Activated CD4-positive, alpha-beta T cell treated with anti-CD3 and anti-CD28 coated beads, Interleukin-2, Interleukin-6, amounts not matched to agents 100 ng/mL and 50 ng/mL, durations not matched to agents 16 hours and 8 hours (primary cell): ENCODE results near the gene TPD52L1.

Experiments used
- DNase-seq: peaks from one replicate; pipeline ENCODE4 v3.0.0-alpha.2; 2020

TPD52L1 gene

DNA sequence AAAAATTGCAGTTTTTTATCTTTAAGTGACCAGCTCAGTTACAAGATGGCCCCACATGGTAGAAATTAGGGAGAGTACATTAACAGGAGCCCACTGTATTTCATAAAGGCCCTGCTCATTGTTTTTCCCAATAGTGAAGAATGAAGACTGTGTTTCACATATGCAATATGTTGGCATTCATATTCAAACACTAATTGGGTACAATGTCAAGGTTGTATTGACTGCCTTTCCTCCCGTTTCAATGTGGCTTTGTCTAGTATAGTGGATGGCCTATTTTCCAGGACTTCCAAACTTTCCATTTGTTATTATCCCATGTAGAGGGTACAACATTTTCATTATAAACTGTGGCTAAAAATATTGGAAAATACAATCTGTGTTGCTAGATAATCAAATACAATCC lies 96.9 kb downstream of the TPD52L1 start:
- DNase-seq = no peak

DNA sequence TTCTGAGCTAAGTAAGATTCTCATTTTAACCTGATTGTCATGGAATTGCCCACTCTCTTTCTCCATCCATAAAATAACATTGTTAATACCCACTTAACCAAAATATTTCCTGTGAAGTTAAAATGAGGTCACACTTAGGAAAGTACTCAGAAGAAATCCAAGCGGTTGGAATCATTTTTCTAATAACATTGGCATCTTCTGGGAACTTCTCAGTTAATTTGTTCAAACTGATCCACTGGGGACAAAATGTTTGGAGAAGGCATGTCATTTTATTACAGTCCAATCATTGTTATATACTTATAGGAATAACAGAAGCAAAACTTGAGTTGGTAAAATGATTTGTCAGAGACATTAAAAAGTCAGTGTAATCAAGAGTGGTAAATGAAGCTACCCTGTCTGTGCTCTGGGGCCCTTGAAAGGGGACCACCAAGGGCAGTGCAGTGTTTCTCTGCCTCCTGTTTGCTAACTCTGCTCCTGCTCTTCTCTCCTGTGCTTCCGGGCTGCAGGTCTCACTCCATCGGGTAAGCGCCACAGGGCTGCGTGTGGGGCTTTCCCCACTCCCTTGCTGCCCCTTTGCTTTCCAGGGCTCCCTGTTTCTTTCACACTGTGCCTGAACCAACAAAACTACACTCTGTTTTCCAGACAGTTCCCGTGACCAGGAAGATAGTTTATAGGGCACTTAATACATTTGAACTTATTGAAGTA lies 98.1 kb downstream of the TPD52L1 start:
- DNase-seq = no peak

DNA sequence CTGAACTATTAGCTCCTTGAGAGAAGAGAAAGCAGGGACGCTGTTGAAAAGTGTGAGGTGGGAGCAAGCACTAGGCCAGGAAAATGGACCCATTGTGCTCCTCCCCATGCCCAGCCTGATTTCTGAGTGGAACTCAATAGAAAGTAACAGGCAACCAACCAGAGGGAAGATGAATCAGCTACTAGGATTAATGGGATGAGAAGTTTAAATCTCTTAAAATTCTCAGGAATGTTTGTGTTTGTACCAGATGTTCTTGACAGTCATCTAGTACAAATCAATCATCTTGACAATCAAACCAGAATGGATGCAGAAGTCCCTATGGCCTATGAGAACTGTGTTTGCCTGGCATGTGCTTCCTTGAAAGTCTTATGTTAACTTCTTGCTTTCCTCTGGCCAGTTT lies 99.3 kb downstream of the TPD52L1 start:
- DNase-seq = no peak

DNA sequence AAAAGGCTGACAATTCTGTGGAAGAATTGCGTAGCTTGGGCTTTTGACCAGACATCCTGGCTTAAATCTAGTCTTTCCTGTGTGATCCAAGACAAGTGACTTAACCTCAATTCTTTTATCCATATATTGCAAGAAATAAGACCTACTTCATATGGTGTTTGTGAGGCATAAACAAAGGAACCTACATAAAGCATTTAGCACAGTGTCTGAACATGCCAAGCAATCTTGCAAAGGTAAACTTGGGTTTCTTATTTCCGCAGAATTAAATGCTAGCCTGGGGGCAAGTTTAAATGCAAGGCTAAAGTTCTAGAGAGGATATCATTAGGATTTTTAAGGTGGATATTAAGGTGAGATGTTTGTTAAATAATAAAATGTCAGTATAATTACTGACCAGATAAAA lies 100.3 kb downstream of the TPD52L1 start:
- DNase-seq = no peak

DNA sequence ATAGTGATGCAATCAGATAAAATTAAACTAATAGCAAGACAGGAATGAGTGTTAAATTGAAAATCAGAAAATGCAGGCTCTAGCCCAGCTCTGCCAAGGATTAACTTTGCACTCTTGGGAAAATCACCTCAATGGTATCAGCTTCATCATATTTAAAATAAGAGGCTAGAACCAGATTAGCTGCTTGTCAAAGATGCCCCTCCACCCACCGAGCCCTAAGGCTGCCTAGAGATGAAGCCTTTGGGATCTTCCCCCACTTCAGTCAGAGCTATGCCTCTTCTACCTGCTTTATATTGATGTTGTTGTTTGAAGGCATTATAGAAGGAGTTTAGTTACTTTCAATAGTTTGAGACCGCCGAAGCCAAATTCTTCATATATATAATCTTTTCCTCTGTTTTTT lies 100.7 kb downstream of the TPD52L1 start:
- DNase-seq = no peak

DNA sequence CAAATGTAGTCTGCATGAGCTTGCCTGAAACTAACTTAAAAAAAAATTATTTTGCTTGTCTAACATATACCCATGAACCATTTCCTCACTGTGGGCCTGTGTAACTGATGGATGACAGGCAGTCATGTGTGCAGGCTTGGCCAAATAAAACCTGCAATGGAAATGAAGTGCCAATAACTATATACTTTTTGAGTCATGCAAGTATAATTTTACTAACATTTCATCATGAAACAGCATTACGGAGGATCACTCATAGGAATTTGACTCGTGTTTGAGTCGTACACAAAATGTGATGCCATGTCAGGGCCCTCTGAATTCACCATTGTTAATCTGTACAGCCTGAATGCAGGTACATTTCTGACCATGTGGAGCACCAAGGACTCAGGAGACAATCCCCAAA lies 101.6 kb downstream of the TPD52L1 start:
- DNase-seq = no peak

DNA sequence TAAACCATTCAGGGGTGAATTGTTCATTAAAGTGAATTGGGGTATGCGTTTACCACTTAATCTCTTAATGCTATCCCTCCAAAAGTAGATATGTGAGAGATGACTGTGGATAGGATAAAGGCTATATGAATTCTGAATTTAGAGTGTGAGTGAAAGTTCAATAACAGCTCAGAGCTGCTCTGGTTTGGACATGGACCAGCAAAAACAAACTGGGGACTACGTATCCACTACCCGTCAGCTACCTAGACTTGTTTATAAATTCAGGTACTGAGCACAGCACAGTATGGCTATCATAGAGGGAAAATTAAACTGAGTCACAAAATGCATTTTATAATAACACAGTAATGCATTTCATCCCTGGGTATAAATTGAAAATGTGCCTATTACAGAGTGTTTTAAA lies 103.8 kb downstream of the TPD52L1 start:
- no peak for DNase-seq

DNA sequence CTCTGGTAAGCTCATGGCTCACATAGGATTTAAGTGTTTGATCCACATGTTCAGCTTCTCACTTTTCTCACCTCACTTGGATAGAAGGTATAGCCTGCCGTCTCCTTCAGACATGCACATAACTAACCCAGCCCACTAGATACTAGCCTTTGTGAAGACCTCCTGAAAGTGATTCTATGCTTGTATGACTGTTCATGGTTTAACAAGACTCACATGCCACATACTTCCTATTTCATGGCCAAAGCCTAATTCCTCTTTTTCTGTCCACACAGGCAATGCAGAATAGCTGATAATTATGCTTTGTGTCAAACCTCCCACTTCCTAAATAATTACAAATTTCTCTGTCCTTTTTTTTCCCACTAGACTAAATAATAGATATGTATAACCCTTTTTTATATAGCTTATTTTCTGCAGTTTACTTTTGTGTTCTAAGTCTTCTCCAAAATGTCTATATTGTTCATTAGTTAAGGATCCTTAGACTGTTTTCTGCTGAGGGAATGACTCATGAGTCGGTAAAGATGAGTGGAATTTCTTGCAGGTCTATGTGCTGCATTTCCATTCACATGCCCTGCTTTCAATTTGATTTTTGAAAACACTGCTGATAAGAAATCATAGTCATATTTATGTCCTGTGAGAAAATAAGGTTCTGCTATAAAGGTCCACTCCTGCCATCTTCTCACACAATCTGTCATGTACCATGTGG lies 105.2 kb downstream of the TPD52L1 start:
- DNase-seq = no peak

DNA sequence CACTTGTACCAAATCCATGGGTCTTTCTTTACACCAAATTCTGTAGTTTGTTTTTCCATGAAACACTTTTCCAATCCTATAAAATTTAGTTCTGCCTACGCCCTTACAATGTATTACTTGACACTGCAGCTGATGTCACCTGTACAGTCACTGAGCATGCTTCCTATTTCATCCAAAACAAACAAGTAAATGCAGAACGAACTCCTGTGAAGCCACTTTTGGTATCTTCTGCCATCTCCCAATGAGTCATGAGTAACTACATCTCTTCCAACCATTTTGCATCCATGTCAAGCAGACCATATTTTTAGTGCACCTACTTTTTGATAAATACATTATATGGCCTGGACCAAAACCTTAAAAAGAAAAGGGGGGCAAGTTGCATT lies 105.8 kb downstream of the TPD52L1 start:
- no peak for DNase-seq

DNA sequence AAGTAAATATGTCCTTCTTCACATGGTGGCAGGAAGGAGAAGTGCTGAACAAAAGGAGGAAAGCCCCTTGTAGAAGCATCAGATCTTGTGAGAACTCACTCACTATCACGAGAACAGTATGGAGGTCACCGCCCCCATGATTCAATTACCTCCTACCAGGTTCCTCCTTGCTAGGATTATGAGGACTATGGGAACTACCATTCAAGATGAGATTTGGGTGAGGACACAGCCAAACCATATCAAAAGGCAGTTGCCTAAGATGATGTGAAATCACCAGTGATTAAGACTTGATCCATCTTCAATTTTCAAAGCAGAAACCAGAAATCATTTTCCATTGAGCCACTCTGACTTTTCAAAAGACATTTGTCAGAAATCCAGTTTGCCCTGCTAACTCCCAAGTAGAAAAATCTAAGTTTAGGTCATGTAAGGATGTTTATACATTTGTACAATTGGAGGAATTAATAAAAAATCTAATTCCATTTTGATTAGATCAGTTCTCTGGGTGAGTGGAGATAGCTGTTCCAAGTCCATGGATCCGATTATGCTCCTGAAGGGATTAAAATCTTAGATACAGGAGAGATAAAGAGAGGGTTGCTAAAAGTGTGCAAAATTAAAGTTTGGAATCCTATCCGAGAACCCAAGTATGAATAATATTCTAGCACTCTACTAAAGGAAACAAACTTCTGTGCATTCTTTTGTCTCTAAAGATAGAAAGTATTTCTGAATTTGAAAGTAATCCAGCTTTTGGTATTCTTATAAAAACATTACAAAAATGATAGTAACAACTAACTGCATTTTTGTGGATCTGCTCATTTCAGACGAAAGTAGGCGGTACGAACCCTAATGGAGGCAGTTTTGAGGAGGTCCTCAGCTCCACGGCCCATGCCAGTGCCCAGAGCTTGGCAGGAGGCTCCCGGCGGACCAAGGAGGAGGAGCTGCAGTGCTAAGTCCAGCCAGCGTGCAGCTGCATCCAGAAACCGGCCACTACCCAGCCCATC lies 108.7 kb downstream of the TPD52L1 start:
- no peak for DNase-seq

DNA sequence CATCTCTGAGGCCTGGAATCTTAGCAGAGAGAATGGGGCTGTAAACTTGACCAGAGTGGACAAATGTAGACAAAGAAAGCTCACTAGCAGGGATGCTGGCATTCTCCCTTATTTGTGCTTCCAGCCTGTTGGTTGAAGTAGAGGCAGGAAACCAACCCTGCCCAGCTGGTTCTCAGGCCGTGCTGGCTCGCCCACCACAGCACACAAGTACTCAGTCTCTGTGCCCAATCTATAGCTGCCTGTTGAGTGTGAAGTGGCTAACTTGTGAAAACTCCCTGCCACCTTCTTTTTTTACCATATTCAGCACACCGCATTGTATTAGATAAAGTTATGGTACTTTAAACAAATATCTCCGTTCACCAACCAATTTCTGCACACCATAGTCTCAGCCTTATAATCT lies 110.9 kb downstream of the TPD52L1 start:
- no peak for DNase-seq

DNA sequence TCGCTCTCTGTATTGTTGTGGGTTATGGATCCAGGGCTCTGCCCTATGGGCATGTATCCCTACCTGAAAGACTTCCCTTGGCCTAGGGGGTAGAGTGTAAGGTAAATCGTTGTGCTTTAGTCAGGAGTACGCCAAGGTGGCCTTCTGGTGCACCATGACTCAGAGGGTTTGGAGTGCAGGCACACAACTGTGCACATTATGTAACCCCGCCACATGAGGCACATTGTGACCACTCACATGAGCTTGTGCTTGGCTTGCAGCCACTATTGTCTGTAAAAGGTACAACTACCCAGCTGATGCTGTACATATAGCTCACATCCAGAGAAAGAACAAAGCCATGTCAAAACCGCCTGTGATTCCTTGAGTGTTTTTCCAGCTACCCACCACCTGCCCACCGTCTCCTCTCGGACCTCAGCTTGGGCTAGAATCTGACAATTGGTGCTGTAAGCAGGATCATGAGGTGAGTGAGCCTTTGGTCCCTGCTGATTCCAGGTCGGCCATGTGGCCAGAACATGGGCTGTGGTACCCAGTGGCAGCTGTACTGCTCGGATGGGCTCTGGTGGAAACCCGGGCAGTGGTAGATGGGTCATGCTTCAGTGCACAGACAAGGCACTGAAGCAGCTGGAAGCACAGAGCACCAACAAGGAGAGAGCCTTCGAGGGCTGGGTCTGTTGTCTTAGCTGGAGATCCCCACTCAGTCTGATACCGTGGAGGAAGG lies 114.4 kb downstream of the TPD52L1 start:
- no peak for DNase-seq

DNA sequence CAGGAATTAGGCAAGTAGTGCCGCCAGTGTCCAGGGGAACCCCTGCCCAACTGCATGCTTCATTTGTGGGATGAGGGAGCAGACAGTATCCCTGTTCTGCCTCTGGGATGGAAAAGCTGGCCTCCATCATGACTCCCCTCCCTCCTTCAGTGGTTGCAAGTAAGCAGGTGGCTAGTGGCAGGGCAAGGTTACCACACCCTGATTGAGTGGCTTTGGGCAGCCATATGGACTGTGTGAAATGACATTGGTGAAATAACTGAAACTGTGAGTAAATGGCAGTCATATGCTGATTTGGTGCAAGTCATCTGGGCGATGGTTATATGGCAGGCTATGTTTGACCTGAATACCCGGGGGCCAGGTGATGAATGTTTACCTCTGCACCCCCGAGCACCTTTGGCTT lies 115.2 kb downstream of the TPD52L1 start:
- no peak for DNase-seq

DNA sequence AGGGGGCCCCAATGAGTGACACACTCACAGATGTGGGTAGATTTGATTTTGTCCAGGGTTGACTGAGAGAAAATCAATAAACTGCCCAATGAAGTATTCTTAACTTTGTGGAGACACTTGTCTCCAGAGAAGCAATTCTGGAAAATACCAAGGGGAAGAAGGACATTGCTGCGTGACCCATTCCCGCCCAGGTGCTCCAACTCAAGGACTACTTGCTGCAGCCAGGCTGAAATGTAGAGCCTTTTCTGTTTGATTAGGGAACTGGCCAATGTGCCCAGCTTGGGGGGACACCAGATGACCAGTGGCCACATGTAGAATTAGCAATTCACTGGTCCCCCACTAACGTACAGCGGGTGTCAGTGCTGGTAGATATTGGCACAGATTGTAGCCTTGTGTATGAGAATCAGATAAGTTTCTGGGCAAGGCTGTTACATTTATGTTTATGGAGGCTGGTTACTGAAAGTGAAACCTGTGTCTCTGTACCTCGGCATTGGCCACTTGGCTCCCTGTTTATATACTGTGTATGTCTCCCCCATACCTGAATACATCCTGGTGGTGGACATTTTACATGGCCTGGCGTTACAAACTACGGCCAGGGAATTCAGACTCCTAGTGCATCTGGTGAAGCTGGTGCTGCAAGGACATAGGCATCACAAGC lies 115.9 kb downstream of the TPD52L1 start:
- DNase-seq = no peak

DNA sequence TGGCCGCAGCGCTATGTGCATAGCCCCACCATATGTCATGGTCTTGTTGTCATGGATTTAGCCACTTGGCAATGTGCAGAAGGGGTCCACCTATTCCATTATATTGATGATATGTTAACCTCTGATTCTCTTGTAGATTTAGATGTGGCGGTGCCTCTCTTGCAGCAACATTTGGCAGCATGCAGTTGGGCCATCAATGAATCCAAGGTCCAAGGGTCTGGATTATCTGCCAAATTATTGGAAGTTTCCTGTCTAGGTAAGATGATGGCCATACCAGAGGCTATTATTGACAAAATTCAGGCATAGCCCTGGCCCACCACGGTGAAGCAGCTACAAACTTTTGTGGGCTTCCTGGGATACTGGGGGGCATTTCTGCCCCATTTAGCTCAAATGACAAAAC lies 116.8 kb downstream of the TPD52L1 start:
- no peak for DNase-seq

DNA sequence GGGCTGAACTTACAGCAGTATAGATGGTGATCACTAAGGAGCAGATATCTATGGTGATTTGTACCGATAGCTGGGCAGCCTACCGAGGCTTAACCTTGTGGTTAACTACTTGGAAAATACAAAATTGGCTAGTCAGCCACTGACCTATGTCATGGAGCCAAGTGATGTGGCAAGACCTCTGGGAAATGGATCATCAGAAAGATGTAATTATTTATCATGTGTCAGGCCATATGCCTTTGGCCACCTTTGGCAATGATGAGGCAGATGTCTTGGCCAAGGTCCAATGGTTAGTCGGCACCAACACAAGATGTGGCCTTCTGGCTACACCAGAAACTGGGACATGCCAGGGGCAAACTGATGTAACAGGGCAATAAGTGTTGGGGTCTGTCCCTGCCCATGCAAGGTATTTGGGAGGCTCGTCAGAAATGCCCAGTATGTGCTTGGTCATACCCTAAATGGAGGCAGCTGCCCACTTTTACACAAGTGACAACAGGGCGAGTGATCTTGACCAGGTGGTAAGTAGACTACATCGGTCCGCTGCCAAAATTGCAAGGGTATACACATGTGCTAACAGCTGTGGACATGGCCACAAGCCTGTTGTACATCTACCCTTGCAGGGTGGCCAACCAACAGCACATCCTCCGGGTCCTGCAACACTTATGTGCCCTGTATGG lies 118.0 kb downstream of the TPD52L1 start:
- DNase-seq = no peak

DNA sequence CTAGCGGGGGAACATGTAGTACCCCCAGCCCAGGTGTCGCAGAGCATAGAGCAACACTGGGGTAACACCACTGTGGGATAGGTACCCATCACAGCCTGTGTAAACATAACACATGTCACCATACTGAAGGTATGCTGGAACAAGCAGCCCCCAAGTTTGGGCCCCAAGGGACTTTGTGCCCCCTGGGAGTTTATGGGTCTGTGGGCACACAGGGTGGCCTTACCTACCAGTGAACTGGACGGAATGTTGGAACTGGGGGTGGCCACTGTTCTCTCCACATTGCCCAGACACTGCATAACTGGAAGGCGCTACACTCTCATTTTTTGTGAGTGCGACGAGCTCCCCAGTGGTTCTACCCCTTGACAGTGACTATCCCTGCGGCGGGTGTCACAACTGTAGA lies 119.7 kb downstream of the TPD52L1 start:
- no peak for DNase-seq

DNA sequence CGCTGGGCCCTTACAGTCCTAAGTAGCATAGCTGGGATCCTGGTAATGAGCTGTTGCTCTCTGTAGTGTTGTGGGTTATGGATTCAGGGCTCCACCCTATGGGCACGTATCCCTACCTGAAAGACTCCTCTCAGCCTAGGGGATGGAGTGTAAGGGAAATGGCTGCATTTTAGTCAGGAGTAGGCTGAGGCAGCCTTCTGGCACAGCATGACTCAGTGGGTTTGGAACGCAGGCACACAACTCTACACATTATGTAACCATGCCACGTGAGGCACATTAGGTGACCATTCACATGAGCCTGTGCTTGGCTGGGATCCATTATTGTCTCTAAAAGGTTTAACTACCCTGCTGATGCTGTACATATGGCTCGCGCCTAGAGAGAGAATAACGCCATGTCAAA lies 120.4 kb downstream of the TPD52L1 start:
- no peak for DNase-seq

DNA sequence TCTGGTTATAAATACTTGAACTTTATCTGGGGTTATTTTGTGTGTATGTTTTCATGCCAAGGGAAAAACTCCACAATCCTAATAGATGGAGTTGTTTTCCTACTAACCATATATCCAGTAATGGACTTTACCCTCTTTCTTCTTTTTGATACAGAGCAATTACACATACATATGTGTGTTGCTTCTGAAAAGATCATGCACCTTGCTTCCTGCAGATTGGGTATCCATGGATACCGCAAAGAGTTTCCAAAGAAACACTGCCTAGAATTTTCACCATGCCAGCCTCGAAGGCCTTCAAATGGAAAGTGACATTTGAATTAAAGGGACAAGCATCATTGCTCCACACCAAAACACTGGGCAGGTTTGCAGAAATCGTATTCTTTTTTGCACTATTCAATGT lies 121.4 kb downstream of the TPD52L1 start:
- DNase-seq = no peak

DNA sequence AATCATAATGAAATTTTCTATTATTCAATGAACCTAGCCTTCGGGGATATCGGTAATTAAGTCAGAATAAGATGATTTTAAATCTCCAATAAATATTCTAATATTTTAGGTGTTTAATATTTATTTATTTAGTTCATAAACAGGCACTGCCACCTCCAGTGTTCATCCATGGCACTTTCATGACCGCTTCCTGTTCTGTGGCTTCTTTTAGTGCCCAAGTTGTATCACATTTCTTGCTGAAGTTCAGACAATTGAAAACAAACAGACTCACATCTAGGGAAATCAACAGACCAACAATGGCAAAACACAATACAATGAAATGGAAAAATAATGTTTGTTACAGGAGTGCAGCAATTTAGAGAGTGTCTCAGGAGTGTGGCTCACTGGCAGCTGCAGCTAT lies 122.2 kb downstream of the TPD52L1 start:
- no peak for DNase-seq

DNA sequence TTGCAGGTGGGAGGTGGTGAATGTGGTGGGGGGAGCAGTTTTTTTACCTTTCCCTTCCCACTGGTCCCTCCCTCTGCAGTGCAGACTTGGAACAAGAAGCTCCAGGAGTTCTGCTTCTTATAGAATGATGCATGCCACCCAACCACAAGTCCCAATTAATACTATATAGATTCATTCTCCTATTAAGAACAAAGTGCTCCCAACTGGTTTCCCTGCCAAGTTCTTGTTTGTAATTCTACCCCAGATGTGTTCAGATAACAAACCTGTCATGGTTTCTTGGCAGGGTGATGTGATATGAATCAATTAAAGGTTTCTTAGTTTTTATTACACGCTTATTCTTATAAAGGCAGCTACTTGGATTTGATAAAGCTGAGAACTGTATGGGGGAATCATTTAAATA lies 124.3 kb downstream of the TPD52L1 start:
- no peak for DNase-seq

DNA sequence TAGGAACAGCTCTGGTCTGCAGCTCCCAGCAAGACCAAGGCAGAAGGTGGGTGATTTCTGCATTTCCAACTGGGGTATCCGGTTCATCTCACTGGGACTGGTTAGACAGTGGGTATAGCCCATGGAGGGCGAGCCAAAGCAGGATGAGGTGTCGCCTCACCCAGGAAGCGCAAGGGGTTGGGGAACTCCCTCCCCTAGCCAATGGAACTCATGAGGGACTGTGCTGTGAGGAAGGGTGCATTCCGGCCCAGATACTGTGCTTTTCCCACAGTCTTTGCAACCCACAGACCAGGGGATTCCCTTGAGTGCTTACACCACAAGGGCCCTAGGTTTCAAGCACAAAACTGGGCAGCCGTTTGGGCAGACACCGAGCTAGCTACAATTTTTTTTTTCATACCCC lies 126.4 kb downstream of the TPD52L1 start:
- peak; percentile 16 for DNase-seq
